Measurements from ENCODE around the gene RBM5. TPM values are rescaled to one million over a fixed set of nuclear protein-coding genes. Genes with fewer than 3 reads are reported as not detected.

Gene RBM5
- total and polyA plus RNA-seq, 2 experiments from 2014 or later: 44.9 to 111 TPM

- H3K4me3 ChIP-seq: no peak overlapping the region
- H3F3A ChIP-seq (replicated peaks; ENCODE audit: low read depth): 0 out of 2 replicates have a peak, but pooled peaks cover 21% of the 10 kb centered on the region
- Mint-ChIP-seq H3K36me3 (ENCODE audit: low read depth) (peaks cover 92% of the 10 kb centered on the region), H3K4me3 (no peak overlapping the region), H3K4me1 (peaks cover 3% of the 10 kb centered on the region), H3K27me3 (ENCODE audit: insufficient read depth, low read depth, poor library complexity) (no peaks in the 10 kb centered on the region), H3K9me3 (no peaks in the 10 kb centered on the region), H3K27ac (no peak overlapping the region)
- no peaks in the 10 kb centered on the region for H3K9me2 ChIP-seq (ENCODE audit: insufficient read depth)
- ATAC-seq: no peak
- no peaks in the 10 kb centered on the region for H3K4me1 ChIP-seq (ENCODE audit: insufficient read depth)
- no peak overlapping the region for H3K4me2 ChIP-seq
- peaks cover 14% of the 10 kb centered on the region for H4K20me1 ChIP-seq (replicated peaks; ENCODE audit: insufficient read depth)
- peaks cover 77% of the 10 kb centered on the region for H3K36me3 ChIP-seq (ENCODE audit: insufficient read depth)
- H3K27me3 ChIP-seq (ENCODE audit: insufficient read depth): no peaks in the 10 kb centered on the region
- H3K79me2 ChIP-seq (replicated peaks; ENCODE audit: insufficient read depth): peaks cover 30% of the 10 kb centered on the region
- no peak overlapping the region for H2AFZ ChIP-seq
- H3K27ac ChIP-seq (ENCODE audit: low read depth): no peak overlapping the region
- no peak for TF ChIP-seq EZH2 (IDR thresholded peaks at IDR 0.05; ENCODE audit: low read depth, unreplicated experiment)
- TF ChIP-seq ZNF462 (CRISPR knock-in tag; IDR thresholded peaks at IDR 0.05): no peak
- TF ChIP-seq STAT1 (IDR thresholded peaks at IDR 0.05; ENCODE audit: unreplicated experiment): no peak
- no peak for TF ChIP-seq CREB1 (CRISPR knock-in tag; IDR thresholded peaks at IDR 0.05; ENCODE audit: low read depth)
- TF ChIP-seq CTCF (conservative IDR thresholded peaks at IDR 0.05; ENCODE audit: low read depth in 2 of 2): no peak
- TF ChIP-seq POLR2AphosphoS5 (IDR thresholded peaks at IDR 0.05; ENCODE audit: low read depth): no peak
- TF ChIP-seq NANOG (IDR thresholded peaks at IDR 0.05; ENCODE audit: borderline replicate concordance): no peak
- TF ChIP-seq JUNB (IDR thresholded peaks at IDR 0.05; ENCODE audit: unreplicated experiment): no peak
- TF ChIP-seq ZNF331 (CRISPR knock-in tag; IDR thresholded peaks at IDR 0.05; ENCODE audit: low read depth): no peak
- no peak for TF ChIP-seq EZH2phosphoT487 (IDR thresholded peaks at IDR 0.05; ENCODE audit: unreplicated experiment)
- no peak for TF ChIP-seq ETS1 (IDR thresholded peaks at IDR 0.05)
- no peak for TF ChIP-seq ZNF114 (CRISPR knock-in tag; IDR thresholded peaks at IDR 0.05)
- no peak for TF ChIP-seq REST (IDR thresholded peaks at IDR 0.05; ENCODE audit: unreplicated experiment)
- no peak for DNase-seq (ENCODE audit: low spot score)
These were observed 6.8 kb downstream of the RBM5 start for GRCh38 chr3:50095352-50095998.
